Muscle of arm (tissue), 12 donors: ENCODE data around the gene NDUFB5. TPM values are rescaled to one million over a fixed set of nuclear protein-coding genes. Genes with fewer than 3 reads are reported as not detected.
"Not testable (repeated sequence)": the region's sequence is repeated elsewhere in the genome, so short reads cannot be mapped to it uniquely, and the experiment has no call there.

Experiments used
- DNase-seq: peaks from one replicate; pipeline ENCODE4 v3.0.0-alpha.2; 2013
- polyA plus RNA-seq, 12 donors: library from polyadenylated mRNA; unstranded; fragments of 120-200 nt; gene quantifications; one replicate each; pipeline ENCODE4 v1.2.1, GENCODE V29; 2013; ENCODE audit not compliant: insufficient read length in 12 of 12

NDUFB5 gene
- polyA plus RNA-seq, 12 donors: 117 to 236 (median 202) TPM; not detected in 1

DNA sequence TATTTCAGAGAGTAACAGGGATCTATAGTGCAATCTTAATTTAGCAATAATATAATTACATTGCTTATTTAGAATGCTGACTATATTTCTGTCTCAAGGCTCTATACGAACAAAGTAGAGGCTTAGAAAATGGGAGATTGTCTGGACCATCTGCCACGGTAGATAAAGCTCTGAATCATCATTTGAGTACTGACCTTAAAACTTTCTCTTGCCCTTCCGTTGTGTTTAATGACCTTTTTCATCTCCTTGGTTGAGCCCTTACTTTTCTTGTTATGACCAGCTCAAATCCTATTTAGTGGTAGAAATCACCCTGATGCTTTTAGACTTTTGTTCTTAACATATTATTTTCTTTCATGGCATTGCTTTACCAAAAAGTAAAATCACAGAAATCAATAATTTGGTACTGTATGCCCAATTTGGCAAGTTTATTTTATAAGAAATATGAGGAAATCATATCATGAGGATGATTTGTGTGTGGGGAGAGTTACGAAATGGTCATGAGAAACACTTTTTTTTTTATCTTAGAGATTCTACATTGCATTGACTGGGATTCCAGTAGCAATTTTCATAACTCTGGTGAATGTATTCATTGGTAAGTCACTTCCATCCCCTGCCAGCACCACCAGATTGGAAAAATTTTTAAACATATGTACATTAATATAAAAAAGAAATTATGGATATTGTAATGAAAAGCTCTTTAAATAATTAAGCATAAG is 11.0 kb downstream of the NDUFB5 start:
- DNase-seq: no peak

DNA sequence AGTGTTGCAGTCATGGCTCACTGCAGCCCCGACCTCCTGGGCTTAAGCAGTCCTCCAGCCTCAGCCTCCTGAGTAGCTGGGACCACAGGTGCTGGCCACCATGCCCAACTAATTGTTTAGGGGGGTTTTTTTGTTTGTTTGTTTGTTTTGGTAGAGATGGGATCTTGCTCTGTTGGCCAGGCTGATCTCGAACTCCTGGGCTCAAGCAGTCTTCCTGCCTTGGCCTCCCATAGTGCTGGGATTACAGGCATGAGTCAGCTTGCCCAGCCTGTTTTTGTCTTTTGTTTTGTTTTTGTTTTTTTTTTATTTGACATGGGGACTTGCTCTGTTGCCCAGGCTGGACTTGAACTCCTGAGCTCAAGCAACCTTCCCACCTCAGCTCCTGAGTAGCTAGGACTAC is 17.4 kb downstream of the NDUFB5 start:
- no peak for DNase-seq

DNA sequence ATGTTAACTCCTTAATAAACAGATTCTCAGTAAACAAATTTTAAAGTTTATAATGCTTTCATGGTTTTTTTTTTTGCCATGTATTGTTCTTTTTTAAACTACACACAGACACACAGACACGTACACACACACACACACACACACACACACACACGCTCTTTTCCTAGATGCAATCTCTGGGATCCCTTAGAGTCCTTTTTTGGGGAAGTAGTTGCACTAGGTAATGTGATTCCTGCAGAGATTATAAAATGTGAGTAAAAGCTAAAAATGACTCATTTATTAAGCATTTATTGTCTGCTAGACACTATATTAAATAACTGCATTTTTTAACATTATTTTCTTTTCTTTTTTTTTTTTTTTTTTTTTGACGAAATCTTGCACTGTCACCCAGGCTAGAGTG is 19.9 kb downstream of the NDUFB5 start:
- no peak for DNase-seq

DNA sequence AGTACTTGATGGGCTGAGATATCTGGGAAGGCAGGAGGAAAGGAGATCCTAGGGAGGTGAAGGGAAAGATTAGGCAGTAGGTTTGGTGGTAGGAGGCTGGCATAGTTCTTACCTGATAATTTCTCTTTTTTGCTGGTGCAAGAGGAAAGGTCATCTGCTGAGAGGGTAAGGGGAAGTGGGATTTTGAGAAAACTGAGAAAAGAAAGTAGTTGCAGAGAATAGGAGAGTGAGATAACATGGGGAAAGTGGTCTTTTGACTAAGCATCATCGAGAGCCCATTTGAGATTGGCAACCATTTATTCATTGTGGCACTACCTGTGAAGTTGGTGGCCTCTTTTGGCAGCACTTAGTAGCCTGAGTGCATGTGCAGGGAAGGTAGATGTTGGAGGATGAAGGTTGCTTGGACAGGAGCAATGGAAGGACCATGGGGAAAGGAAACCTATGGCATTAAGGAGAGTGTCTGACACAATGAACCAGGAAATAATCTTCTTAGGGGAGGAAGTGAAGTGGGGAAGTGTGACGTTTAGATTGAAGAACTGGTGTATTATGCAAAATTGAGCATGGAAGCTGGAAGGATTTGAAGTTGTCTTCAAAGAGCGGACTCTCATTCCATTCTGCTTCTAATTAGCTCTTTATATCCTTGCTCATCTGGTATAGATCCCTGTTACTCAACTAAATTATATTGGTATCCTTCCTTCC is 26.3 kb downstream of the NDUFB5 start:
- no peak for DNase-seq

DNA sequence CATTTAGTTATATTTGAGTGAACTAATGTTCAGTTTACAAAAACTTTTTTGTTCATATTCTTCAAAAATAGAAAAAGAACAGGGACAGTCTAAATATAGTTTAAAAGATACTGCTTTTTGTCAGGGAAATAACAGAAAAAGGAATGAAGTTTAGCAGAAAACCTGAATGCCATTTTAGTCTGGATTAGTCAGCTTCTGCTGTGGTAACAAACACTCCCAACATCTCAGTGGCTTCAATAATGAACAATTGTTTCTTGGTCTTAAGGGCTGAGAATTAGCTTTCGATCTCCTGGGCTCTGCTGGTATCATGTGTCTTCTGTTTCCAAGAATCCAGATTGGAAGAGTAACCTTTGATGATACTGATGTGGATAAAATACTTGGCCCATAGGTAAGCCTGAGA is 35.9 kb downstream of the NDUFB5 start:
- DNase-seq: no peak

DNA sequence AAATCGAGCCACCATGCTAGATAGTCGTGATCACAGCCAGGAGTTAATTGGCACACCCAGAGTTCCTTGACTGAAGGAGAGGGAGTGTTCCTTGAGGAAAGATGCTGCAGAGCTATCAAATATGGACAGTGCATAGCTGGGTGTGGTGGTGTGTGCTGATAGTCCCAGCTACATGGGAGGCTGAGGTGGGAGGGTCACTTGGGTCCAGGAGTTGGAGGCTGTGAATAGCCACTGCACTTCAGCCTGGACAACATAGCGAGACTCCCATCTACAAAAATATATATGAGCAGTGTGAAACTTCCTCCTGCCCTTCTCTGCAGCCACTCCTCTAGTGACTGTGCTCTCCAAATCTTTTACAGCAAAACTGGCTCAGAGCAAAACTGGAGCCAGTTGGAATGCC is 38.3 kb downstream of the NDUFB5 start:
- DNase-seq: no peak

DNA sequence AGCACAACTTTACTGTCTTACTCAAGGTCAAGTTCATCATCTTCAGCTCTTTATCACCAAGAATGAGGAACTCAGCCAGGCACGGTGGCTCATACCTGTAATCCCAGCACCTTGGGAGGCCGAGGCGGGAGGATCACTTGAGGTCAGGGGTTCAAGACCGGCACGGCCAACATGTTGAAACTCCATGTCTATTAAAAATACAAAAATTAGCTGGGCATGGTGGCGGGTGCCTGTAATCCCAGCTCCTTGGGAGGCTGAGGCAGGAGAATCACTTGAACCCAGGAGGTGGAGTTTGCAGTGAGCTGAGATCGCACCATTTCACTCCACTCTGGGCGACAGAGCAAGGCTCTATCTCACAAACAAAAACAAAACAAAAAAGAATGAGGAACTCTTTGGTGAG is 39.2 kb downstream of the NDUFB5 start:
- DNase-seq: not testable (repeated sequence)

DNA sequence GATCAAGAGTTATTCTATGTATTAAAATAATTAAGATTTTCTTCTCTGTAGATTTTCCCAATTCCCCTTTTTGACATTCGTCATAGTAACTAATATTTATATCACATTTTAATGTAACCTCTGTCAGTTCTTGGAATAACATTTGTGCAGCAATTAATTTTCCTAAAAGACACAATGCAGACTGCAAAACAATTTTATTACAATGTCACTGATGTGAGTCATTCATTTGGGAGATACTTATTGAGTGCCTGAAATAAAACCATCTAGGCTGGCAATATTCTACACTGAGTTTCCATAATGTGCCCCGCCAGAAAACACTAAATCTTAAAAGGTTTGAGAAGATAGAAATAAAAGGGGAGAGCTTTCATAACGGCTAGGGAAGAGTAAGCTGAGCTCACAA is 41.6 kb downstream of the NDUFB5 start:
- DNase-seq: no peak

DNA sequence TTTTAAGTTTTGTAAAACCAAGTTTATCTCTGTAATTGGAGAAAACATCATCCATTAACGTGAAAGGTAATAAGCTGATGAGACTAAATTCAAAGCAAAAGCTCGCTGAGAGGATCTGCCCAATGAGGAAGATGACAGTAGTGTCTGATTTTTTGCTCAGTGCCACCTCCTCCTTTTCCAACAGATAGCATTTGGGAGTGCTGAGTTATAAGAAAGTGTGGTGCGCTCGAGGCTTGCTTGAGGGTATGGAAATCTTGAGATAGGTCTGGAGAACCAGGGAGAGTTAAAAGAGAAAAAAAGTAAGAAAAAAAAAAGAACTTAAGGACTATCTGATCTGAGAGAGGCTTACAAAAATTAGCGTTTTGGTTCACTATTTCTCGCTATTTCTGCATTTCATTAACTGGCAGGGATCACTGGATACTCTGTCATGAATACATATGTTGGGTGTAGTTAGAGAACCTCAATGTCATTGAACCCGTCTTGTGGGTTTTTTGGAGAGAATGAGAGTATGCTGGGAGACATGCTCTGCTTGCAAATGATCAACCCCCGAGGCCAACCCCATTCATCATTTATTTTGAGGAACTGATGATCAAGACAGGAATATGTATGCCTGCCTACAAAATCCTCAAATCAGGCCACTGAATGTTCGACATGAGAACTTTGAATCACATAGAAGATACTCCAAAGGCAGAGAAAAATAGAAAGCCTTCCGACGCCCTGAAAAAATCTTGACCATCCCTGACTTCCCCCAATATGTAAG is 47.3 kb downstream of the NDUFB5 start:
- DNase-seq: peak; percentile 10

DNA sequence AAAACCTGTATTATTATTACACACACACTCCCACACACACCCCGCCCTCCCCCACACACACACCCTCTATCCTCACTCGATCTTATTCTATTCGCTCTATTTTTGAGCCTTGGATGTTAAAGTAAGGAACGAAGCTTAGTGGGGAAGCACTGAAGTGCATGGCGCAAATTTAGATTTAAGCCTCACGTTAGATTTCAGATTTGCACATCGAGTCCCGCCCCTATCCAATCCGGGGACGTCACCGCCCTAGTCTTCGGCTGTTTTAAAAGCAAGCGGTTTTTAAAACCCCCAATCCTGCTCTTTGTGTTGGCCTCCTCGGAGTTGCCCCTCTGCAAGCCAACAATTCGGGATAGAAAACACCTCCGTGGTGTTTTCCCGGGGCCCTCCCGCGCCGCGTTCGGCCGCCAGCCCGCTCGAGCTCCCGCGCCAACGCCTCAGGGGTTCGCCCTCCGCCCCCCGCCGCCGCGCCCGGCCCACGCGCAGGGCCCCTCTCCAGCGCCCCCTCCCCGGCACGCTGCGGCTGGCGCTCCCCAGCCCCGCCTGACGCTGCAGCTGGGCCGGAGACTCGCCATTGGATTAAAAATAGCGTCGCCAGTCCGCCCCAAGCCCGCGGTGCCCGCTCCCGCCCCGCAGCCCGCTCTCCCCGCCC is 48.0 kb downstream of the NDUFB5 start, which contains the start of gene USP13:
TSS of gene USP13 (plus strand) at position 594 of the 649 bp plus-strand sequence. CDS start 186 bp downstream, outside the sequence.
- peak; percentile 78 for DNase-seq

DNA sequence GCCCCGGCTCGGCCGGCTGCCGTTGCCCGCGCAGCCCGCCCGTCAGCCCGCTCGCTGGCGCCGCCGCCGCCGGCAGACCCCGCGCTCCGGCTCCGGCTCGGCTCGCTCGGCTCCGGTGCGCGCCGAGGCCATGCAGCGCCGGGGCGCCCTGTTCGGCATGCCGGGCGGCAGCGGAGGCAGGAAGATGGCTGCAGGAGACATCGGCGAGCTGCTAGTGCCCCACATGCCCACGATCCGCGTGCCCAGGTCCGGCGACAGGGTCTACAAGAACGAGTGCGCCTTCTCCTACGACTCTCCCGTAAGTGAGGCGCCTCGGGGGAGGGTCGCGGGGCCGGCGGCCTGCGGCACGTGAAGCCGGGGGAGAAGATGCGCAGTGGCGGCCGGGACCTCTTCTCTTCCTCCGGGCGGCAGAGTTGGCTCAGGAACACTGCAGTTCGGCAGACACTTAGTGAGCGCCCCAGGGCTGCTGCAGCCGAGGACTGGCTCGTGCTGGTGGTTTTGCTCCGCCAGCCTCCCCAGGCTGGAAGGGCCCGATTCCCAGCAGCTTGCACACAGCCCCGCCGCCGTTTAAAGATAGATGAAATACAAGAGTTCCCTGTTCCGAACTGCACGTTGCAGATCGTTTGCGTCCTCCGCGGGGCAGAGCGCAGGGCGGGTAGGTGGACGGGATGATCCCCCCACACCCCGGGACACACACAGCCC is 48.7 kb downstream of the NDUFB5 start:
- peak; percentile 75 for DNase-seq

DNA sequence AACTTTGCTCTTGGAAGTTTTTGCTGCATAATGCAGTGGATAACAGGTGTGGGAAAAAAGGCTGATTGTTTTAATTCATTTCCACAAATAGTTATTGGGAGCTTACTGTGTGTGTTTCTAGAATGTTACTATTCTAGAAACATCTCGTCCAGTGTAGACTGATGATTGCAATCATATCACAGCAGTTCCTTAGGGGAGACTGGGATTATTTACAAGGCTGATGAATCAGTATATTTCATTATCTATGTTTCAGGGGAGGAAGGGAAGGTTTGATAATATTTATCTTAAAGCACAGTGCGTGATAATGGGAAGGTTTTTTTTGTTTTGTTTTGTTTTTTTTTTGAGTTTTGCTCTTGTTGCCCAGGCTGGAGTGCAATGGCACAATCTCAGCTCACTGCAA is 50.6 kb downstream of the NDUFB5 start:
- DNase-seq: no peak

DNA sequence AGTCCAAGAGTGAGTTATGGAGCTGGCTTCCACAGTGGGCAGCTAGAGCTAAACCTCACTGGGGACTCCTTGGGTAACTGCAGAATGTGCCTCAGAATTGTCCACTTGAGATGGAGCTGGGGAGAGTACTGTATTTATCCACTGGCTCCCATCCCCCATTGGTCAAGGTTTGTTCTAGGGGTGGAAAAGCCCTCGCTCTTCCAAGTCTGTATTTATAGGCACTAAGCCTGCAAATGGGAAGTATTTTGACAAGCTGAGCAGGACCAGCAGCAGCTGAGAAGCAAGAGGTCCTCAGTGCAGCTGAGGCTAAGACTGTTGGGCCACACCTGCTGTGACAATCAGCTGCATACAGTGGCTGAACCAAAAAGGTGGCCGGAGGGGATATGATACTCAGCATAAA is 54.0 kb downstream of the NDUFB5 start:
- DNase-seq: no peak

DNA sequence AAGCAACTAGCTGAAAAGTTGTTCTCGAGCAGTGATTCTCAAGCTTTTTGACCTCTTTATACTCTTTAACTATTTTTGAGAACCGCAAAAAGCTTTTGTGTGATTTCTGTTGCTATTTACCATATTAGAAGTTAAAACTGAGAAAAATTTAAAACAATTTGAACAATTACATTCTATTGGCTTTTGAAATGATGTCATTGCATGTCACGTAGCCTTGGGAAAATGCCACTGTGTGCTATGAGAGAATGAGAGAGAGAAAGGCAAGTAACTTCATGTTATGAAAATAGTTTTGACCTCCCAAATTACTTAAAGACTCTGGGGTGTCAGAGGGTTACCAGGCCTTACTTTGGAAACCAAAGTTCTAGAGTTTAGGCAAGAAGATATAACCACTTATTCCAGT is 56.3 kb downstream of the NDUFB5 start:
- no peak for DNase-seq

DNA sequence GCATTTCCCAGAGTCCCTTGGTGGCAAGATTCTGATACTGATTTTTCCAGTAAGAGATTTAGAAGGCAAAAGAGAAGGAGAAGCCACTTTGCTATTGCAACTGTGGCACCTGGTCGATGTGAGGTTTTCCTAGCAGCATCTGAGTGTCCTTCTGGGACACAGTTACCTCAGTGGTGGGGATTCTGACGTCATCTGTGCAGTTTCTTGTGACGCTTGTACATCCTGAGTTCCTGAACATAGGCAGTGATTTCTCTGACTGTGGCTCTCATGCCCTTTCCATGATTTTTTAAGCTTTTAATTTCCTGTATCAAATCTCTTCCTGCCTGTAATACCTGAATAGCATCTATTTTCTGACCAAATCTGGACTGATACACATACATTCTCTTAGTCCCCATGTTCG is 57.2 kb downstream of the NDUFB5 start:
- DNase-seq: no peak

DNA sequence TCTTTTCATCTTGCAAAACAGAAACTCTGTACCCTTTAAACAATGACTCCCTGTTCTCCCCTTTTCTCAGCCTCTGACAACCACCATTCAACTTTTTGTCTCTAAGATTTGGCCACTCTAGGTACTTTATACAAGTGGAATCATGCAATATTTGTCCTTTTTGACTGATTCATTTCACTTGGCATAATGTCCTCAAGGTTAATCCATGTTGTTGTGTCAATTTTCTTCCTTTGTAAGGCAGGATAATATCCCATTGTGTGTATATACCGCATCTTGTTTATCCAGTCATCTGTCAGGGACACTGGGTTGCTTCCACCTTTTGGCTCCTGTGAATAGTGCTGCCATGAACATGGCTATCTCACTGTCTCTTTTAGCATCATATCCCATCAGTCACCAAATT is 58.5 kb downstream of the NDUFB5 start:
- DNase-seq: no peak

DNA sequence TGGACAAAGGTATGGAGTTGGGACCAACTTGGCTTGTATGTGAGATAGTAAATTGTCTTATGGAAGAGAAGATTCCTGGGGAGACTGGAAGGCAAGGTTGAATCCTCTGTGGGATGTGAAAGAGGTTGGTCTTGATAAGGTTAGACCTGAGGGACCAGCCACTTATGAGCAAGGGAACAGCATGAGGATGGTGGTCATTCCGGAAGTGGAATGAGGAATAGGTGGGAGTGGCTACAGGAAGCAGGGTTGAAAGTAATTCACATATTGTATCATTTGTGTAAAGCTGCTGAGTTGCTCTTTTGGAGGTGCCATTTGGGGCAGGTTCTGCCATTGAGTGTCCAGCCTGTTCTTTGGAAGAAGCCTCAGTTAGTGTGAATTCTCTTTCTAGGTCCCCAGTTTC is 61.4 kb downstream of the NDUFB5 start:
- no peak for DNase-seq

DNA sequence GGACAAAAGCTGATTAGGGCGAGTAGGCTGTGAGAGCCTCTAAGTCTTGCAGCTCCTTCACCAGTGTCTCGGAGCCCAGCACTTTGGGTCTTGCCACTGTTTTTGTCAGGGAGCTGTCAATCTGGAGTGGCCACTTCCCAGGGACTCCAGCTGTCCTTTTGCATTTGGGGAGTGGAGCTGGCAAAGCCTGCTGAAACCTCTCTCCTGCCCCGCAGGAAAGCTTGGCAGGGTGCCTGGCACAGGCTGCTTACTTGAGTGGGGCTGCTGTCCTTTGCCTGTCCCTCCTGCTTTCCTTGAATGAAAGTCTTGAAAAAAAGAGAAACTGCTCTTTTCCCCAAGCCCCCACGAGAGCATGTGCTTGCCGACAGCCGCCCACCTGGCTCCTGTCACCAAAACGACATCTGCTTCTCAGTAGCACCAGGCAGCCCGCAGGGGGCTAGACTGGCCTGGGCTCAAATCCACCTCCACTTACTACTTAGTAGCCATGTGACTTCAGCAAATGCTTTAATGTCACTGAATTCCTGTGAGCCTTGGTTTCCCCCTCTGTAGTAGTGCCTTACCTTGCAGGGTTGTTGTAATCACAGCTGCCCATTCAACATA is 61.9 kb downstream of the NDUFB5 start:
- DNase-seq: no peak

DNA sequence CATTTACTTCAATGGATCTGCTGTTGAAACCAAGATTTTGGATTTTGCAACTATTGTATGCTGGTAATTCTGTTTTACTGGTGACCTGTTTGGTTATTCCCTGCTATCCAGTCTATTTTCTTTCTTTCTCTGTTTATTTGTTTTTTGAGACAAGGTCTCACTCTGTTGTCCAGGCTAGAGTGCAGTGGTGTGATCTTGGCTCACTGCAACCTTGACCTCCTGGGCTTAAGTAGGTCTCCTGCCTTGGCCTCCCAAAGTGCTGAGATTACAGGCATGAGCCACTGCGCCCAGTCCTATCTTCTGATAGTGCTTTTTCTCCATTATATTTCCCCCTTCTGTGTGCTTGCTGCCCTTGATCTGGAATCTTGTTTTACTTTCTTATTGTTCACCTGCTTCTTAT is 63.8 kb downstream of the NDUFB5 start:
- DNase-seq: no peak

DNA sequence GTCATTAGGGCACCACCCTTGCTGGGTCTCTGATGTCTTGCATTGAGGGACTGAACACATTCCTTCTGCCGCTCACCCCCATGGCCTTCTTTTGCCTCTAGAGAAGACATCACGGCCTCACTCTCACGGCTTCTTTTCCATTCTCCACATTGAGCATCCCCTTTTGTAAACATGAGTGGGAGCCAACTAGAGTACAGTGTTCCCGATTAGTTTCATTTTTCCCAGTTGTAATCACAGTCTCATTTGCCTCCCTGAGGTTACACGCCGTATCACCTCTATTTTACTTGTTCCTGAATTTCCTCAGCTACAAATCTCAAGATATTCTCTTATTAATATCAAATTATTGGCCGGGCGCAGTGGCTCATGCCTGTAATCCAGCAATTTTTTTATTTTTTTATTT is 65.7 kb downstream of the NDUFB5 start:
- no peak for DNase-seq

DNA sequence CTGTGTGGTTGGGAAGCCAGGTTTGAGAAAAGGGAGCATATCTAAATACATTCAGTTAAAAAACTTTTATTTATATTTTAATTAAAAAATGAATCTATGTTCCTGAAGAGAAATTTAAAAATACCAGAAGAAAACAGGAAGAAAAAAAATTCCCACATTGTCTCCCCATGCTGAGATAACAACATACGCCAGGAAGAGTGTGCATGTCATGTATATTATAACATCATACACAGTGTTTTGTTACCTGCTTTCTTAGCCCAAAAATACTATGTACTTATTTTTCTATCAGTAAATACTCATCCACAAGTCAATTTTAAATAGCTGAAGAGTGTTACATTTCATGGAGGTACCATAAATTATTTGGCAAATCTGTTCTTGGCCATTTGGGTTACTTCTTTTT is 66.7 kb downstream of the NDUFB5 start:
- no peak for DNase-seq
